GM20000 (cell line): ENCODE data around the gene AOC1.

ENCODE experiments used
- DNase-seq: peaks from one replicate; pipeline ENCODE4 v3.0.0; 2012; ENCODE audit warnings: low spot score
- TF ChIP-seq, protein P1 (sequence below): IDR thresholded peaks from 2 replicates; pipeline ENCODE4 v1.5.1; 2012; ENCODE audit warnings: mild to moderate bottlenecking, control low read depth; ENCODE audit errors: extremely low read depth, missing control alignments

AOC1 gene

DNA sequence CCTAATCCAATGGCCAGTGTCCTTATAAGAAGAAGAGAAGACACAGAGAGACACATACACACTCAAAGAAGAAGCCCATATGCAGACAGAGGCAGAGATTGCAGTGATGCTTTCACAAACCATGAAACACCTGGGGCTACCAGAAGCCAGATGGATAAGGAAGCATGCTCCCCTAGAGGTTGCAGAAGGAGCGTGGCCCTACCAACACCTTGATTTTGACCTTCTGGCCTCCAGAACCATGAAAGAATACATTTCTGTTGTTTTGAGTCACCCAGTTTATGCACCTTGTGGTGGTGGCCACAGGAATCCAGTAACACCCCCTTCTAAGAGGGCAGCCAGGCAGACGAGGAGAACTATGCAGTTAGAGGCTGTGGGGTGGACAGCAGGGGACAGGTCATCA lies 43.5 kb downstream of the AOC1 start:
- DNase-seq, result no peak

DNA sequence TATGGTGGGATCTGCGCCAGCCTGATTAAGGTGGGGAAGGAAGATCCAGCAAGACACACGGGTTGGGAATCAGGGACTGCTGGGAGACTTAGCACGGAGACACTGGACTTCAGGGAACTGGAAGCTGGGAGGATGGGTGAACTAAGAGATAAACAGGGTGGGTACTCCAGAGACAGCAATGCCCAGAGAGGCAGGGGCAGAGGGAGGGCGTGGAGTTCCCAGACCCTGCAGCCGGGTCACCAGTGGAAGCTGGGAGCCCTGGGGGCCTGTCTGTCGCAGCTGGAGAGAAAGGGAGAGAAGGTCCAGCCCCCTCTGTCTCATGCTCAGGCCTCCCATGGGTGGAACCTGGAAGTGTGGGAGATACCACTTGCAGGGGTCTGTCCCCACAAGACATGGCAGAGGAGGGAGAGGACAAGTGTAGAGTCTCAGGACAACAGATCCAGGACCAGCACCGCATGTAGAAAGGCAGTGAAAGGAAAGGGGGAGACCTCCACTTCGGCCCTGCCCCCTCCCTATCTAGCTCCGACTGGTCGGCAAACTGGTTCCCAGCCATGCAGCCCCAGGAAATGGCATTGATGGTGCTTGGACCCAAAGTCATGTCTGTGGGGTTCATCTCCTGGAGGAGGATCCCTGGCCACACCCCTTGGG lies 44.4 kb downstream of the AOC1 start:
- TF ChIP-seq, protein P1, sequence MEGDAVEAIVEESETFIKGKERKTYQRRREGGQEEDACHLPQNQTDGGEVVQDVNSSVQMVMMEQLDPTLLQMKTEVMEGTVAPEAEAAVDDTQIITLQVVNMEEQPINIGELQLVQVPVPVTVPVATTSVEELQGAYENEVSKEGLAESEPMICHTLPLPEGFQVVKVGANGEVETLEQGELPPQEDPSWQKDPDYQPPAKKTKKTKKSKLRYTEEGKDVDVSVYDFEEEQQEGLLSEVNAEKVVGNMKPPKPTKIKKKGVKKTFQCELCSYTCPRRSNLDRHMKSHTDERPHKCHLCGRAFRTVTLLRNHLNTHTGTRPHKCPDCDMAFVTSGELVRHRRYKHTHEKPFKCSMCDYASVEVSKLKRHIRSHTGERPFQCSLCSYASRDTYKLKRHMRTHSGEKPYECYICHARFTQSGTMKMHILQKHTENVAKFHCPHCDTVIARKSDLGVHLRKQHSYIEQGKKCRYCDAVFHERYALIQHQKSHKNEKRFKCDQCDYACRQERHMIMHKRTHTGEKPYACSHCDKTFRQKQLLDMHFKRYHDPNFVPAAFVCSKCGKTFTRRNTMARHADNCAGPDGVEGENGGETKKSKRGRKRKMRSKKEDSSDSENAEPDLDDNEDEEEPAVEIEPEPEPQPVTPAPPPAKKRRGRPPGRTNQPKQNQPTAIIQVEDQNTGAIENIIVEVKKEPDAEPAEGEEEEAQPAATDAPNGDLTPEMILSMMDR, result no peak
- DNase-seq, result no peak

More for the DNA sequence above, 43.5 kb downstream of the AOC1 start:
- TF ChIP-seq, protein P1, result no peak

DNA sequence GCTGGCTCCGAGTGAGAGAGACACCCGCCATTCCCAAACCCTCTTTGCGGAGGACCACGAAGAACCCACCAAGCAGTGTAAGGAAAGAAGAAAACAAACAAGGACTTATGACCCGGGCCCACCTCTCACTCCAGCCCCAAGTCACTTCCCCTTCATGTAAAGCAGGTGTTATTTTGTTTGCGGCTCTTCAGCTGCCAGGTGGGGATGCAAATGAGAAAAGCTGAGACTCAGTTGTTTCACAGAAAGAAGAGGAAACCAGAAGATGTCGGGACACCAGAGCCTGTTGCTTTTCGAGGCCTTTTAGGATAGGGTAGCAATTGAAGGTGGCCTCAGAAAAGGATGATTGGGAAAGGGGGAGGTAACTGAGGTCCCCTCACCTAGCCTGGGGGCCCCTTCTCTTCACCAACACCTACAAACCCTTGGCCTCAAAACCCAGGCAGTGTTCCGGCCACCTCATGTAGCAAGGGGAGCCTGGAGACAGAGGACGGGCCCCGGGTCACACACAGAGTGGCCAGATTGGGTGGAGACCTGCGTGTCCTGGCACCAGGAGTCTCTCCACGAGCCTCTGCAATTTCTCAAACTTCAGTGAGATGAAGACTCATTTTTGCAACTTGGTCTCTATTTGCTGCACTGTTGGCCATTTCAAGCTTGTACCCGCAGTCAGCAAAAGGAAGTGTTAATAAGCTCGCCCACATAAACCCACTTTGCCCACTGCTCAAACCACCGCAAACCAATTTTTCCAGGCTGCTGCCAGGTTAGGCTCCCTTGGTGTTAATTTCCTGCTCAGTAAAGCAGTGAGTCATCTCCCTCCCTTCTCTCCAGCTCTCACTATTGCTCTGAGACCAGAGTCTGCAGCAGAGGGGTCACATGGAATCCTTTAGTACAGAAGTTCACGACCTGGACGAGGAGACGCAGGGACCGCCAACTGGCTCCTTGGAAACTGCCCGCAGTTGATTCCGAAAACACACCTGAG lies 45.5 kb downstream of the AOC1 start:
- DNase-seq, result peak; percentile 40
- TF ChIP-seq, protein P1, result no peak

DNA sequence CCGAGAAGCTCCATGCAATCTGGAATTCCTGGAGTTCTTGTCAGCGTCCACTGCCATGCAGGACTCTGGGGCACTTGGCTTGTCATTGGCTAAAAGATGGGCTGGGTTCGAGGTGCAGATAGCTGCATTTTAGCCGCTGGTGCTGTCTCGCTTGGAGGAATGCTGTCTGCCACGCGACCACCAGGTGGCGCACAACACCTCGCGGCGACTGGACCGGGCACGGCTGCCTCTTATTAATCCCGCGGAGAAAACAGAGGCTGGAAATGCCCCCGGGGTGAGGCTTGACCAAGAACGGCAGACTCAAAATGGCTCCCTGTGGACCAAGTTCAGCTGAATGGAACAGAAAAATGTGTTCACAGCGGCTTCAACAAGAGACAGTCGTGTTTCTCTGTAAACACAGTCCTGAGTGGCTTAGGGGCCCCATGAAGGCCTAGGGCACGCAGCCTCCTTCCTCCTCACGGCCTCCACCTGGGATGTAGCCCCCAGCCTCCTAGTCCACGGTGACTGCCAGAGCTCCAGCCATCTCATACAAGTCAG lies 46.2 kb downstream of the AOC1 start:
- TF ChIP-seq, protein P1, result peak; percentile 85
- peak; percentile 78 for DNase-seq

DNA sequence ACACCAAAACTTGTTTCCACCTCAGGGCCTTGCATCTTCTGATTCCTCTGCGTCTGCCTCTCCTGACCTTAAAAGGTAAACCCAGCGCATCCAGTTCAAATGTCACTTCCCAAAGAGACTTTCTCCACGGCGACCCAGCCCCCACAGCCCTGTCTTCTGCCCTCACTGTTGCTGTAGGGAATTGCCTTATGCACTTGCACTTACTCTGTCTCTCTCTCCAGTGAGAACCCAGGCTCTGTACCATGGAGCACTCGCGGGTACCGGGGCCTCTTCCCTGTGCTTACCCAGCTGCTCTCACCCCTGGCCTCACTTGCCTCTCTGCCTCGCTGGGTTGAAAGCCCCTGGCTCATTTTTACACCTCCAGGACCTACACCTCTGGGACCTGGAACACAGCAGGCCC lies 48.4 kb downstream of the AOC1 start:
- no peak for DNase-seq
- TF ChIP-seq, protein P1, result no peak

DNA sequence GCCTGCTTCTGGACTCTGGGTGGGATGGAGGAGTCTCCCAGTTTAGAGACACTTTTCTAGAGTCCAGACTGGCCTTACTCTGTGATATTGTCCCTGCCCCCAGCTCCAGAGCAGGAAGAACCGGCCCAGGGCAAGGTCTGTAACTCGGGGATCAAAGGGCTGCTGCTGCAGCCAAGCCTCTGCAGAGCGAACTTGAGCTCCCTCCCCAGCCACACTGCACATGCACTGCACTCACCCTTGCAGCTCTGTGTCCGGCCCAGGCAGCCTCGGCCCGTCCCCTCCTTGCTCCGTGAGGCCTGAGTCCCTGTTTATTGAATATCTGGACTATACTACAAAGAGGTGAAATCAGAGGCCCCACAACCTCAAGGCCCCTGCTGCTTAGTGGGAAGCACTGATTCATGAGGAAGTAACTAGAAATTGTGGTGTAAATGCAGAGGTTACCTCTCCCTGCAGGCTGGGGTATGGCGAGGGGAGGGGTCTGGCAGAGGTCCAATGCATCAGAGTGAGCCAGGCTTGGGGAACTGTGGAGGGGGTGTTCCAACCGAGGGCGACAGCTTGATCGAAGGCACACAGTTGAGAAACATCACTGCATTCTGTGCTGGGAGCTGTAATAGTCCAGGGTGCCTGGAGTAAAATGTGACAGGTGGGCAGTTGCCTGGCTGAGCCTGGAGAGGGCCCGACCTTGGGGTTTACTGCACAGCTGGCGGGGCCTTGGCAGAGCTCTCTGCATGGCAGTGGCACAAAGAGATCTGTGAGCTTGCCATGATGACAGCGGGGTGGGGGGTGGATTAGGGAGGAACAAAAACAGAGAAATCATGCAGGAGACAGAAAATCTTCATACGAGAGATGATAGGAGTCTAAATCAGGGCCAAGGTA lies 49.1 kb downstream of the AOC1 start:
- DNase-seq, result no peak

More for the DNA sequence above, 49.1 kb downstream of the AOC1 start:
- TF ChIP-seq, protein P1, result no peak
